Right atrium auricular region (tissue), 2 donors: ENCODE measurements around the gene CADM2. TPM values are rescaled to one million over a fixed set of nuclear protein-coding genes. Genes with fewer than 3 reads are reported as not detected.

ENCODE experiments used
- DNase-seq: peaks from one replicate; pipeline ENCODE4 v3.0.0-alpha.2; 2019; ENCODE audit warnings: low spot score
- H3K27ac ChIP-seq, 2 donors: fragments of 200-600 bp; sonication (generic); 1 replicate in 1 of 2; 2 replicates in 1 of 2; pipeline ENCODE4 v1.5.1; 2016 to 2019
- H3K27me3 ChIP-seq, 2 donors: fragments of 200-600 bp; sonication (generic); one replicate each; pipeline versions ENCODE4 v1.5.1 to v1.6.0; 2017 to 2019
- H3K36me3 ChIP-seq: fragments of 200-600 bp; sonication (generic); one replicate; pipeline ENCODE4 v1.5.1; 2016
- H3K4me1 ChIP-seq, 2 donors: fragments of 200-600 bp; sonication (generic); one replicate each; pipeline versions ENCODE4 v1.5.1 to v1.6.0; 2017 to 2019
- H3K4me3 ChIP-seq, 2 donors: fragments of 200-600 bp; sonication (generic); 1 replicate in 1 of 2; 2 replicates in 1 of 2; pipeline ENCODE4 v1.5.1; 2017 to 2019; ENCODE audit warnings: mild to moderate bottlenecking in 1 of 2, moderate library complexity in 1 of 2
- H3K9me3 ChIP-seq, 2 donors: fragments of 200-600 bp; sonication (generic); one replicate each; pipeline ENCODE4 v1.5.1; 2019
- CTCF ChIP-seq, 2 donors: fragments of 200-600 bp; sonication (generic); IDR thresholded peaks; one replicate each; pipeline ENCODE4 v1.5.1; 2019; ENCODE audit warnings: antibody characterized with exemption in 2 of 2
- total RNA-seq, 2 donors: library from RNA; depleted of rRNA; stranded (reverse); fragments of >200 nt; gene quantifications; one replicate each; pipeline ENCODE4 v1.1.0, GENCODE V29; 2016

The CADM2 gene
- total RNA-seq, 2 donors from 2014 or later = 6.5 to 9.5 TPM

- Histone ChIP-seq H3K27ac (no peak overlapping the region), H3K27me3 (no peaks in the 10 kb centered on the region), H3K4me3 (no peak overlapping the region), H3K4me1 (no peaks in the 10 kb centered on the region), H3K9me3 (no peaks in the 10 kb centered on the region), H3K36me3 (no peaks in the 10 kb centered on the region)
- TF ChIP-seq CTCF (IDR thresholded peaks at IDR 0.05) = no peak
- DNase-seq = no peak
Observed at GRCh38 chr3:85758442-85758841, 799.7 kb downstream of the CADM2 start.

- H3K9me3 ChIP-seq = no peaks in the 10 kb centered on the region
- H3K27me3 ChIP-seq = no peaks in the 10 kb centered on the region
- no peak overlapping the region for H3K27ac ChIP-seq
- TF ChIP-seq CTCF (IDR thresholded peaks at IDR 0.05) = no peak
- no peak overlapping the region for H3K4me3 ChIP-seq
- DNase-seq = no peak
- H3K4me1 ChIP-seq = no peaks in the 10 kb centered on the region
- H3K36me3 ChIP-seq = no peaks in the 10 kb centered on the region
Observed at GRCh38 chr3:85760342-85760741, 801.6 kb downstream of the CADM2 start.

- TF ChIP-seq CTCF (IDR thresholded peaks at IDR 0.05) = no peak
- Histone ChIP-seq H3K4me3 (no peak overlapping the region), H3K9me3 (no peaks in the 10 kb centered on the region), H3K4me1 (no peaks in the 10 kb centered on the region), H3K27ac (no peak overlapping the region), H3K36me3 (no peaks in the 10 kb centered on the region), H3K27me3 (no peaks in the 10 kb centered on the region)
- DNase-seq = no peak
Observed at GRCh38 chr3:85780806-85781205, 822.0 kb downstream of the CADM2 start.

GRCh38 chr3:85781806-85782205, 823.0 kb downstream of the CADM2 start:
- H3K4me1 ChIP-seq = no peaks in the 10 kb centered on the region
- H3K27me3 ChIP-seq = no peaks in the 10 kb centered on the region
- TF ChIP-seq CTCF (IDR thresholded peaks at IDR 0.05) = no peak
- H3K9me3 ChIP-seq = no peaks in the 10 kb centered on the region
- no peak overlapping the region for H3K27ac ChIP-seq
- DNase-seq = no peak
- no peak overlapping the region for H3K4me3 ChIP-seq
- H3K36me3 ChIP-seq = no peaks in the 10 kb centered on the region

- TF ChIP-seq CTCF (IDR thresholded peaks at IDR 0.05) = no peak
- Histone ChIP-seq H3K4me1 (no peaks in the 10 kb centered on the region), H3K27ac (no peak overlapping the region), H3K27me3 (no peaks in the 10 kb centered on the region), H3K4me3 (no peak overlapping the region), H3K9me3 (no peaks in the 10 kb centered on the region), H3K36me3 (no peaks in the 10 kb centered on the region)
- no peak for DNase-seq
Observed at GRCh38 chr3:85783291-85783690, 824.5 kb downstream of the CADM2 start.

GRCh38 chr3:85785766-85786165, 827.0 kb downstream of the CADM2 start:
- H3K4me1 ChIP-seq = no peaks in the 10 kb centered on the region
- H3K27ac ChIP-seq = no peak overlapping the region
- DNase-seq = no peak
- H3K27me3 ChIP-seq = no peaks in the 10 kb centered on the region
- H3K36me3 ChIP-seq = no peaks in the 10 kb centered on the region
- H3K4me3 ChIP-seq = no peak overlapping the region
- no peaks in the 10 kb centered on the region for H3K9me3 ChIP-seq
- TF ChIP-seq CTCF (IDR thresholded peaks at IDR 0.05) = no peak
